ENCODE measurements around the gene TRAF3IP1. TPM values are rescaled to one million over a fixed set of nuclear protein-coding genes. Genes with fewer than 3 reads are reported as not detected.
A peak's percentile ranks its signal among the peaks of the same experiment; 100 is the strongest.

Gene TRAF3IP1
- total RNA-seq, 1 experiment from 2014 or later = 8.2 TPM

GRCh38 chr2:238289574-238289973, 30.7 kb upstream of the TRAF3IP1 start:
- Histone ChIP-seq H2AFZ (ENCODE audit: low read length) (0 out of 2 replicates have a peak overlapping the region, but pooled peaks have one; percentile 47), H3K4me3 (ENCODE audit: low read length) (peak overlapping the region; percentile 80), H3K9me2 (replicated peaks; ENCODE audit: low read length) (no peaks in the 10 kb centered on the region), H3K79me2 (ENCODE audit: low read length) (peaks cover 35% of the 10 kb centered on the region), H3K36me3 (ENCODE audit: low read depth, low read length) (no peaks in the 10 kb centered on the region), H3K4me1 (ENCODE audit: insufficient read depth, low read length) (peaks cover 48% of the 10 kb centered on the region), H3K9ac (ENCODE audit: low read length) (peak overlapping the region; percentile 98), H3K9me3 (ENCODE audit: low read length) (no peaks in the 10 kb centered on the region), H3K4me2 (ENCODE audit: low read length) (peak overlapping the region; percentile 81), H3K27me3 (ENCODE audit: low read length) (no peaks in the 10 kb centered on the region), H3F3A (ENCODE audit: low read length, unreplicated experiment) (peaks cover 9% of the 10 kb centered on the region), H4K20me1 (ENCODE audit: low read length) (no peaks in the 10 kb centered on the region), H3K27ac (ENCODE audit: low read length) (peak overlapping the region; percentile 94)
- DNase-seq (no peak), ATAC-seq (no peak)
- BruUV-seq (replicated peaks) = TSS peak; percentile 16
- POLR2A ChIA-PET (ENCODE audit: unreplicated experiment) = interaction anchor here (0.6 to 0.7 kb wide), 2 partner anchors 150 to 431 kb away, joined by 3 to 5 read pairs; no protein-coding TSS in a partner anchor
- intact Hi-C loops (cut with micrococcal nuclease) = loop anchor here (2.0 kb wide), 1 partner anchor 149 kb away; no protein-coding TSS in a partner anchor
- TF ChIP-seq EZH2 (IDR thresholded peaks at IDR 0.05; ENCODE audit: low read length, unreplicated experiment) = no peak
- no peak for TF ChIP-seq EZH2phosphoT487 (IDR thresholded peaks at IDR 0.05; ENCODE audit: borderline replicate concordance, low read length)
- TF ChIP-seq CTCF (conservative IDR thresholded peaks at IDR 0.05; ENCODE audit: low read depth, low read length) = no peak
- CTCF ChIA-PET = interaction anchor here (1.0 kb wide), 1 partner anchor 16 kb away, joined by 3 read pairs; no protein-coding TSS in a partner anchor

- H4K20me1 ChIP-seq (ENCODE audit: low read length) = no peaks in the 10 kb centered on the region
- H3K79me2 ChIP-seq (ENCODE audit: low read length) = peaks cover 30% of the 10 kb centered on the region
- H3K27me3 ChIP-seq (ENCODE audit: low read length) = no peaks in the 10 kb centered on the region
- H3K4me1 ChIP-seq (ENCODE audit: insufficient read depth, low read length) = peaks cover 46% of the 10 kb centered on the region
- intact Hi-C loops (cut with micrococcal nuclease) = loop anchor here (1.0 kb wide), 1 partner anchor 30 kb away; the partner anchor contains the start of gene TRAF3IP1
- no peaks in the 10 kb centered on the region for H3K9me2 ChIP-seq (replicated peaks; ENCODE audit: low read length)
- no peaks in the 10 kb centered on the region for H3K9me3 ChIP-seq (ENCODE audit: low read length)
- H3F3A ChIP-seq (ENCODE audit: low read length, unreplicated experiment) = peaks cover 9% of the 10 kb centered on the region
- peak; percentile 92 for DNase-seq
- no peaks in the 10 kb centered on the region for H3K36me3 ChIP-seq (ENCODE audit: low read depth, low read length)
- no peak overlapping the region for H2AFZ ChIP-seq (ENCODE audit: low read length)
- POLR2A ChIA-PET (ENCODE audit: unreplicated experiment) = interaction anchor here (0.6 kb wide), 3 partner anchors 18 to 162 kb away, joined by 3 to 7 read pairs (median 6); no protein-coding TSS in a partner anchor
- peak overlapping the region; percentile 81 for H3K4me2 ChIP-seq (ENCODE audit: low read length)
- ATAC-seq = peak; percentile 43
- peak overlapping the region; percentile 95 for H3K27ac ChIP-seq (ENCODE audit: low read length)
- CTCF ChIA-PET = interaction anchor here (0.7 to 1.0 kb wide), 2 partner anchors 15 to 259 kb away, joined by 3 to 5 read pairs; no protein-coding TSS in a partner anchor
- H3K4me3 ChIP-seq (ENCODE audit: low read length) = 0 out of 2 replicates have a peak overlapping the region, but pooled peaks have one; percentile 80
- no TSS peak for BruUV-seq (replicated peaks)
- no peak for TF ChIP-seq CTCF (conservative IDR thresholded peaks at IDR 0.05; ENCODE audit: low read depth, low read length)
- TF ChIP-seq EZH2phosphoT487 (IDR thresholded peaks at IDR 0.05; ENCODE audit: borderline replicate concordance, low read length) = no peak
- TF ChIP-seq EZH2 (IDR thresholded peaks at IDR 0.05; ENCODE audit: low read length, unreplicated experiment) = no peak
- peak overlapping the region; percentile 98 for H3K9ac ChIP-seq (ENCODE audit: low read length)
Measured at GRCh38 chr2:238290091-238290509, 30.2 kb upstream of the TRAF3IP1 start.
